Measurements from ENCODE around the gene DENND2A.
"Not testable (repeated sequence)": the region's sequence is repeated elsewhere in the genome, so short reads cannot be mapped to it uniquely, and the experiment has no call there.

DENND2A gene

GRCh38 chr7:140587243-140587642, 53.4 kb downstream of the DENND2A start:
- DNase-seq: no peak

- DNase-seq: no peak
These were observed 54.1 kb downstream of the DENND2A start for GRCh38 chr7:140586516-140586915.

GRCh38 chr7:140585333-140585732, 55.3 kb downstream of the DENND2A start:
- no peak for DNase-seq

- DNase-seq: no peak
These were observed 56.3 kb downstream of the DENND2A start for GRCh38 chr7:140584195-140584851.

GRCh38 chr7:140581411-140581810, 59.2 kb downstream of the DENND2A start:
- no peak for DNase-seq

GRCh38 chr7:140577651-140578050, 63.0 kb downstream of the DENND2A start:
- no peak for DNase-seq

- DNase-seq: no peak
These were observed 64.0 kb downstream of the DENND2A start for GRCh38 chr7:140576589-140576988.

GRCh38 chr7:140571538-140572122, 69.0 kb downstream of the DENND2A start:
- no peak for DNase-seq

GRCh38 chr7:140570120-140570519, 70.5 kb downstream of the DENND2A start:
- no peak for DNase-seq

GRCh38 chr7:140568021-140568813, 72.4 kb downstream of the DENND2A start:
- no peak for DNase-seq

- not testable (repeated sequence) for DNase-seq
These were observed 74.4 kb downstream of the DENND2A start for GRCh38 chr7:140566186-140566585.

GRCh38 chr7:140565761-140566160, 74.9 kb downstream of the DENND2A start:
- DNase-seq: not testable (repeated sequence)

- no peak for DNase-seq
These were observed 76.0 kb downstream of the DENND2A start for GRCh38 chr7:140564643-140565042.

- DNase-seq: no peak
These were observed 77.6 kb downstream of the DENND2A start for GRCh38 chr7:140562926-140563481.

GRCh38 chr7:140559410-140559809, 81.2 kb downstream of the DENND2A start:
- no peak for DNase-seq

- DNase-seq: no peak
These were observed 82.6 kb downstream of the DENND2A start for GRCh38 chr7:140557809-140558518.

- no peak for DNase-seq
These were observed 83.5 kb downstream of the DENND2A start for GRCh38 chr7:140557069-140557468.

GRCh38 chr7:140553236-140553635, 87.4 kb downstream of the DENND2A start:
- not testable (repeated sequence) for DNase-seq

- no peak for DNase-seq
These were observed 88.4 kb downstream of the DENND2A start for GRCh38 chr7:140552240-140552679.

GRCh38 chr7:140551355-140552239, 89.0 kb downstream of the DENND2A start:
- DNase-seq: no peak

GRCh38 chr7:140546947-140547346, 93.7 kb downstream of the DENND2A start:
- DNase-seq: no peak

- no peak for DNase-seq
These were observed 96.2 kb downstream of the DENND2A start for GRCh38 chr7:140544388-140544826.

Measured in CD4-positive, alpha-beta T cell treated with Interleukin-6 for 4 hours (primary cell).